ENCODE data around the gene LDB2.

GRCh38 chr4:16684097-16684496, 214.3 kb downstream of the LDB2 start:
- TF ChIP-seq SUZ12 (IDR thresholded peaks at IDR 0.05; ENCODE audit: extremely low read depth, insufficient read depth, insufficient read length) (no peak), ZNF274 (IDR thresholded peaks at IDR 0.05; ENCODE audit: low read depth, low read length) (no peak), YY1 (IDR thresholded peaks at IDR 0.05; ENCODE audit: insufficient read depth, insufficient read length) (no peak)

Data from NT2/D1 (cell line).